ENCODE measurements around the gene LRRC66.

LRRC66 gene

DNA sequence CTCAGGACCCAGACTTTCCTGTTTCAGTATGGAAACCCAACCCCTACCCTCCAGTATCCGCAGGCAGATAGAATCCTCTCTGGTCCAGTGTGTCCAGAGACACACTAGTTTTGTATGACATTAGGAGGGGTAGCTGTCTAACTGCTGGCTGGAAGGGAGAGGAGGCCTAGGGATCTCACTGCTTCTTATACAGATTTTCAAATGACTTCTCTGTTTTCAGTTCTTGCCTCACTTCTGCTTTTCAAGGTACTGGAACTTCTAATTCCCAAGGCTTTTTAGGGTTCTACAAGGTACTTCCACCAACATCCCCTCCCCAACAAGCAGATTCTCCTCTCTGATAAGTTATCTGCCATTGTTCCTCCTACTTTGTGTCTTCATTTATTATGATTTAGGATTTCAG is 11.8 kb upstream of the LRRC66 start:
- Histone ChIP-seq H2AFZ (ENCODE audit: low read depth, low read length, severe bottlenecking) (no peak overlapping the region), H3K4me3 (ENCODE audit: insufficient read depth, low read length, poor library complexity, severe bottlenecking) (no peak overlapping the region), H3K27me3 (ENCODE audit: low read length) (no peaks in the 10 kb centered on the region), H3K4me2 (ENCODE audit: low read depth, low read length, poor library complexity, severe bottlenecking) (no peak overlapping the region), H4K20me1 (ENCODE audit: low read depth, low read length) (no peaks in the 10 kb centered on the region), H3K9me3 (ENCODE audit: insufficient read depth, low read length) (no peaks in the 10 kb centered on the region), H3K36me3 (ENCODE audit: low read length) (peaks cover 19% of the 10 kb centered on the region; the same call in 1 of the 2 replicates), H3K79me2 (ENCODE audit: insufficient read depth, low read length) (peaks cover 4% of the 10 kb centered on the region; the same call in 1 of the 2 replicates), H3K27ac (ENCODE audit: low read depth, low read length) (no peak overlapping the region), H3F3A (ENCODE audit: insufficient read depth) (no peaks in the 10 kb centered on the region; the same call in 1 of the 2 replicates), H3K9ac (ENCODE audit: low read length) (no peak overlapping the region), H3K9me2 (replicated peaks; ENCODE audit: insufficient read depth, low read length) (no peaks in the 10 kb centered on the region)
- no peak for TF ChIP-seq EZH2phosphoT487 (conservative IDR thresholded peaks at IDR 0.05; ENCODE audit: low read length)

DNA sequence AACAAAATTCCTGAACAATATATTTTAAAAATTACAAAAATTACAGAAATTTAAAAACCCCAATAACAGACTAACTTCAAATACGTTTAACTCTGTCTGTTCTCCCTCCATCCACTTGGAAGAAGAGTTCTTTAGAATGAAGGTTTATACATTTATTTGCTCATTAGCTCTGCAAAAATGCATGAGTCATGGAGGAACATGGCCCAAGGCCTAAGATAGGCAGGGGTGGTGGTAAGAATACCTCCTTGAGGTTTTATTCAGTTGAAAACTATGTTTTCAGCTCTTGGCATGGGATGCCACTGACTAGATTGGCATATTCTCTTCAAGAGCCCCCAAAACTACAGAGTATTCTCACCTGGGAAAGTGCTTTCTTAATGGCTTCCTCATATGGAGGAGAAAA is 8.8 kb upstream of the LRRC66 start:
- no peaks in the 10 kb centered on the region; the same call in 1 of the 2 replicates for H3F3A ChIP-seq (ENCODE audit: insufficient read depth)
- H2AFZ ChIP-seq (ENCODE audit: low read depth, low read length, severe bottlenecking): no peak overlapping the region
- TF ChIP-seq, protein P1, sequence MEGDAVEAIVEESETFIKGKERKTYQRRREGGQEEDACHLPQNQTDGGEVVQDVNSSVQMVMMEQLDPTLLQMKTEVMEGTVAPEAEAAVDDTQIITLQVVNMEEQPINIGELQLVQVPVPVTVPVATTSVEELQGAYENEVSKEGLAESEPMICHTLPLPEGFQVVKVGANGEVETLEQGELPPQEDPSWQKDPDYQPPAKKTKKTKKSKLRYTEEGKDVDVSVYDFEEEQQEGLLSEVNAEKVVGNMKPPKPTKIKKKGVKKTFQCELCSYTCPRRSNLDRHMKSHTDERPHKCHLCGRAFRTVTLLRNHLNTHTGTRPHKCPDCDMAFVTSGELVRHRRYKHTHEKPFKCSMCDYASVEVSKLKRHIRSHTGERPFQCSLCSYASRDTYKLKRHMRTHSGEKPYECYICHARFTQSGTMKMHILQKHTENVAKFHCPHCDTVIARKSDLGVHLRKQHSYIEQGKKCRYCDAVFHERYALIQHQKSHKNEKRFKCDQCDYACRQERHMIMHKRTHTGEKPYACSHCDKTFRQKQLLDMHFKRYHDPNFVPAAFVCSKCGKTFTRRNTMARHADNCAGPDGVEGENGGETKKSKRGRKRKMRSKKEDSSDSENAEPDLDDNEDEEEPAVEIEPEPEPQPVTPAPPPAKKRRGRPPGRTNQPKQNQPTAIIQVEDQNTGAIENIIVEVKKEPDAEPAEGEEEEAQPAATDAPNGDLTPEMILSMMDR (IDR thresholded peaks at IDR 0.05; ENCODE audit: insufficient read depth, low read length, poor library complexity, severe bottlenecking): no peak
- no peak for TF ChIP-seq EZH2phosphoT487 (conservative IDR thresholded peaks at IDR 0.05; ENCODE audit: low read length)
- no peaks in the 10 kb centered on the region for H3K27me3 ChIP-seq (ENCODE audit: low read length)
- no peak overlapping the region for H3K4me2 ChIP-seq (ENCODE audit: low read depth, low read length, poor library complexity, severe bottlenecking)
- no peaks in the 10 kb centered on the region for H3K79me2 ChIP-seq (ENCODE audit: insufficient read depth, low read length)
- no peak overlapping the region for H3K4me3 ChIP-seq (ENCODE audit: insufficient read depth, low read length, poor library complexity, severe bottlenecking)
- H3K9me2 ChIP-seq (replicated peaks; ENCODE audit: insufficient read depth, low read length): no peaks in the 10 kb centered on the region
- H4K20me1 ChIP-seq (ENCODE audit: low read depth, low read length): no peaks in the 10 kb centered on the region
- no peak overlapping the region for H3K9ac ChIP-seq (ENCODE audit: low read length)
- H3K27ac ChIP-seq (ENCODE audit: low read depth, low read length): no peak overlapping the region
- H3K36me3 ChIP-seq (ENCODE audit: low read length): peaks cover 29% of the 10 kb centered on the region; the same call in 1 of the 2 replicates
- no peaks in the 10 kb centered on the region for H3K9me3 ChIP-seq (ENCODE audit: insufficient read depth, low read length)

DNA sequence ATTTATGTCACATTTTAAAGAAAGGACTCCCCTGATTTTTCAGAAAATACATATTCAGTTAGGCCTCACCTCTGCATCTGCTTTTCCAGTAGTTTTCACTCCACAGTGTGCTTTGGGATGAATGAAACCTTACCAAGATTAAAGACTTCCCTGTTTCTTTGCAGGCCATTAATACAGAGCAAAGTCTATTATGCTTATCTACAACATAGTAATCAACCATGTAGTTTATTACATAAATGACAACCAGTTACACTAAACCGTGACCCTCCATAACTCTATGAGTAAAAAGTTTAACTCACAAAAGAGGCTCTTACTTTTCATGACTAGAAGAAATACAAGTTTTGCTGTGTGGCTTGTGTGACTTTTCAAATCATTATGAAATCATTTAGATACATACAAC is 2.3 kb downstream of the LRRC66 start:
- Histone ChIP-seq H3K27ac (ENCODE audit: low read depth, low read length) (no peak overlapping the region), H3F3A (ENCODE audit: insufficient read depth) (no peaks in the 10 kb centered on the region), H3K9me3 (ENCODE audit: insufficient read depth, low read length) (no peaks in the 10 kb centered on the region), H3K9ac (ENCODE audit: low read length) (no peak overlapping the region), H3K4me3 (ENCODE audit: insufficient read depth, low read length, poor library complexity, severe bottlenecking) (no peak overlapping the region), H3K36me3 (ENCODE audit: low read length) (no peaks in the 10 kb centered on the region; the same call in 1 of the 2 replicates), H3K9me2 (replicated peaks; ENCODE audit: insufficient read depth, low read length) (no peaks in the 10 kb centered on the region), H2AFZ (ENCODE audit: low read depth, low read length, severe bottlenecking) (no peak overlapping the region), H3K27me3 (ENCODE audit: low read length) (no peaks in the 10 kb centered on the region), H3K79me2 (ENCODE audit: insufficient read depth, low read length) (no peaks in the 10 kb centered on the region), H4K20me1 (ENCODE audit: low read depth, low read length) (no peaks in the 10 kb centered on the region), H3K4me2 (ENCODE audit: low read depth, low read length, poor library complexity, severe bottlenecking) (no peak overlapping the region)
- TF ChIP-seq, protein P1 (IDR thresholded peaks at IDR 0.05; ENCODE audit: insufficient read depth, low read length, poor library complexity, severe bottlenecking): no peak
- no peak for TF ChIP-seq EZH2phosphoT487 (conservative IDR thresholded peaks at IDR 0.05; ENCODE audit: low read length)

DNA sequence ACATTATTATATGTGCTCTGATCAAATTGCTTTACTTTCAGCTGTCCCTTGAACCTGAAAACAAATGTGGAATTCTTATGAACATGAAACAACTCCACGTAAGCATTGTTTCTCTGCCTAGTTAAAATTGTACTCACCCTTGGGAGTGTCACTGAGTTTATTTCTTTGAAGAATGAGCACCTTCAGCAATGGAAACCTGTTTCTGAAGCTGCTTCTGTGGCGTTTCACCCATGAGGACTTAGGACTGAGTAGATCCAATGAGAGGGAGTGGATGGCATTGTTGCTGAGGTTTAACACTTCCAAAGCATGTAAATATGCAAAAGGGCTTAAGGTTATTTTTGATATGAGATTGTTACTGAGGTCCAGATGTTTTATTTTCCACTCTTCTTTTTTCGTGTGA is 3.2 kb downstream of the LRRC66 start:
- no peaks in the 10 kb centered on the region for H3K27me3 ChIP-seq (ENCODE audit: low read length)
- H3K4me3 ChIP-seq (ENCODE audit: insufficient read depth, low read length, poor library complexity, severe bottlenecking): no peak overlapping the region
- H3K27ac ChIP-seq (ENCODE audit: low read depth, low read length): no peak overlapping the region
- no peak overlapping the region for H3K9ac ChIP-seq (ENCODE audit: low read length)
- no peaks in the 10 kb centered on the region for H4K20me1 ChIP-seq (ENCODE audit: low read depth, low read length)
- no peaks in the 10 kb centered on the region for H3K79me2 ChIP-seq (ENCODE audit: insufficient read depth, low read length)
- TF ChIP-seq, protein P1 (IDR thresholded peaks at IDR 0.05; ENCODE audit: insufficient read depth, low read length, poor library complexity, severe bottlenecking): no peak
- TF ChIP-seq EZH2phosphoT487 (conservative IDR thresholded peaks at IDR 0.05; ENCODE audit: low read length): no peak
- H2AFZ ChIP-seq (ENCODE audit: low read depth, low read length, severe bottlenecking): no peak overlapping the region
- no peaks in the 10 kb centered on the region for H3F3A ChIP-seq (ENCODE audit: insufficient read depth)
- H3K4me2 ChIP-seq (ENCODE audit: low read depth, low read length, poor library complexity, severe bottlenecking): no peak overlapping the region
- H3K36me3 ChIP-seq (ENCODE audit: low read length): no peaks in the 10 kb centered on the region
- H3K9me2 ChIP-seq (replicated peaks; ENCODE audit: insufficient read depth, low read length): no peaks in the 10 kb centered on the region
- H3K9me3 ChIP-seq (ENCODE audit: insufficient read depth, low read length): no peaks in the 10 kb centered on the region

All from SU-DHL-6 (cell line).